SU-DHL-6 (cell line): ENCODE results near the gene AFF2.
A peak's percentile ranks its signal among the peaks of the same experiment; 100 is the strongest.

Experiments used
- H2AFZ ChIP-seq: fragments of 200-600 bp; sonication (generic); 2 replicates; pipeline ENCODE4 v1.6.1; 2014; ENCODE audit warnings: low read depth, mild to moderate bottlenecking, moderate library complexity, mixed read lengths, antibody characterized with exemption, low read length; ENCODE audit not compliant: severe bottlenecking
- H3F3A ChIP-seq: fragments of 200-600 bp; shearing (Covaris generic); 2 replicates; pipeline ENCODE4 v1.6.0; 2016; ENCODE audit warnings: antibody characterized with exemption, mild to moderate bottlenecking; ENCODE audit not compliant: insufficient read depth
- H3K27ac ChIP-seq: fragments of 200-600 bp; sonication (generic); 2 replicates; pipeline ENCODE4 v1.5.1; 2016; ENCODE audit warnings: low read depth, mild to moderate bottlenecking, low read length, moderate library complexity, mixed read lengths
- H3K27me3 ChIP-seq: fragments of 200-600 bp; sonication (generic), shearing (Covaris generic); 2 replicates; pipeline ENCODE4 v1.6.0; 2014; ENCODE audit warnings: mild to moderate bottlenecking, low read length
- H3K36me3 ChIP-seq: fragments of 200-600 bp; sonication (generic); 2 replicates; pipeline ENCODE4 v1.6.1; 2014; ENCODE audit warnings: mild to moderate bottlenecking, low read length, mixed read lengths
- H3K4me2 ChIP-seq: fragments of 300-600, 200-600 bp; shearing (Covaris generic), sonication (generic); 2 replicates; pipeline ENCODE4 v1.6.0; 2014; ENCODE audit warnings: low read length, low read depth, mild to moderate bottlenecking; ENCODE audit not compliant: poor library complexity, severe bottlenecking
- H3K4me3 ChIP-seq: fragments of 200-600 bp; sonication (generic); 2 replicates; pipeline ENCODE4 v1.5.1; 2014; ENCODE audit warnings: antibody characterized with exemption, low read length, mild to moderate bottlenecking, mixed read lengths; ENCODE audit not compliant: insufficient read depth, poor library complexity, severe bottlenecking
- H3K79me2 ChIP-seq: fragments of 200-600 bp; sonication (generic); 2 replicates; pipeline ENCODE4 v1.6.1; 2014; ENCODE audit warnings: mild to moderate bottlenecking, low read length, moderate library complexity; ENCODE audit not compliant: insufficient read depth
- H3K9ac ChIP-seq: fragments of 200-600 bp; sonication (generic); 2 replicates; pipeline ENCODE4 v1.7.0; 2014; ENCODE audit warnings: mild to moderate bottlenecking, low read length
- H3K9me2 ChIP-seq: fragments of 200-600 bp; sonication (generic); replicated peaks from 2 replicates; pipeline ENCODE4 v1.6.1; 2014; ENCODE audit warnings: low read length; ENCODE audit not compliant: insufficient read depth
- H3K9me3 ChIP-seq: fragments of 200-600 bp; sonication (generic); 2 replicates; pipeline ENCODE4 v1.6.1; 2014; ENCODE audit warnings: low read length, mixed read lengths; ENCODE audit not compliant: insufficient read depth
- H4K20me1 ChIP-seq: fragments of 200-600 bp; sonication (generic); 2 replicates; pipeline ENCODE4 v1.6.1; 2014; ENCODE audit warnings: low read depth, mild to moderate bottlenecking, antibody characterized with exemption, low read length, moderate library complexity, mixed read lengths
- EZH2phosphoT487 ChIP-seq: fragments of 200-600 bp; sonication (generic), shearing (Covaris generic); conservative IDR thresholded peaks from 2 replicates; pipeline ENCODE4 v1.6.1; 2018; ENCODE audit warnings: mild to moderate bottlenecking, antibody characterized with exemption, low read length, moderate library complexity, mixed read lengths
- TF ChIP-seq, protein P1 (sequence below): fragments of 200-600 bp; sonication (generic); IDR thresholded peaks from one replicate; pipeline ENCODE4 v1.5.1; 2017; ENCODE audit warnings: antibody characterized with exemption, mild to moderate bottlenecking, low read length, moderate library complexity; ENCODE audit not compliant: insufficient read depth, poor library complexity, severe bottlenecking

Gene AFF2

DNA sequence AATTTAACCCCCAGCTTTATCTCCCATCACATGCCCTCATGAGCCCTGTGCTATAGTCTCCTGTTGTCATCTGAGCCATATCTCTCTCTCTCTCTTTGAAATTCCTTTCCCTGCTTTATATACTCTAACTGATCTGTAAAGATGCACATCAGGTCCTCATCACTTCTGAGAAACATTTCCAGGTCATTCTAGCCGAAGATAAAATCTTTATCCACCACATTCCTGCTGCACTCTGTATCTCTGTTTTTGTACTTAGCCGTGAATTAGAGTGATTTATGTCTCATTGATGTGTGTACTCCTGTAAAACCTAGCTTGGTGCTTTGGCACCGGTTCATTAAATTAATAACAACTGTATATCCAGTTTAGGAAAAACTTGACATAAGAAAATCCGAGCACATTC lies 113.2 kb downstream of the AFF2 start:
- no peaks in the 10 kb centered on the region for H3K27me3 ChIP-seq
- H4K20me1 ChIP-seq: no peaks in the 10 kb centered on the region
- H3K4me3 ChIP-seq: no peak overlapping the region
- no peaks in the 10 kb centered on the region; the same call in 1 of the 2 replicates for H3K36me3 ChIP-seq
- H3K27ac ChIP-seq: peak overlapping the region; percentile 99; the same call in 1 of the 2 replicates
- H3K9me3 ChIP-seq: no peaks in the 10 kb centered on the region
- TF ChIP-seq EZH2phosphoT487: no peak
- TF ChIP-seq, protein P1, sequence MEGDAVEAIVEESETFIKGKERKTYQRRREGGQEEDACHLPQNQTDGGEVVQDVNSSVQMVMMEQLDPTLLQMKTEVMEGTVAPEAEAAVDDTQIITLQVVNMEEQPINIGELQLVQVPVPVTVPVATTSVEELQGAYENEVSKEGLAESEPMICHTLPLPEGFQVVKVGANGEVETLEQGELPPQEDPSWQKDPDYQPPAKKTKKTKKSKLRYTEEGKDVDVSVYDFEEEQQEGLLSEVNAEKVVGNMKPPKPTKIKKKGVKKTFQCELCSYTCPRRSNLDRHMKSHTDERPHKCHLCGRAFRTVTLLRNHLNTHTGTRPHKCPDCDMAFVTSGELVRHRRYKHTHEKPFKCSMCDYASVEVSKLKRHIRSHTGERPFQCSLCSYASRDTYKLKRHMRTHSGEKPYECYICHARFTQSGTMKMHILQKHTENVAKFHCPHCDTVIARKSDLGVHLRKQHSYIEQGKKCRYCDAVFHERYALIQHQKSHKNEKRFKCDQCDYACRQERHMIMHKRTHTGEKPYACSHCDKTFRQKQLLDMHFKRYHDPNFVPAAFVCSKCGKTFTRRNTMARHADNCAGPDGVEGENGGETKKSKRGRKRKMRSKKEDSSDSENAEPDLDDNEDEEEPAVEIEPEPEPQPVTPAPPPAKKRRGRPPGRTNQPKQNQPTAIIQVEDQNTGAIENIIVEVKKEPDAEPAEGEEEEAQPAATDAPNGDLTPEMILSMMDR: no peak
- peaks cover 83% of the 10 kb centered on the region for H3K79me2 ChIP-seq
- H3K4me2 ChIP-seq: no peak overlapping the region
- no peak overlapping the region for H3K9ac ChIP-seq
- peaks cover 18% of the 10 kb centered on the region; the same call in 1 of the 2 replicates for H3F3A ChIP-seq
- no peaks in the 10 kb centered on the region for H3K9me2 ChIP-seq
- no peak overlapping the region for H2AFZ ChIP-seq

DNA sequence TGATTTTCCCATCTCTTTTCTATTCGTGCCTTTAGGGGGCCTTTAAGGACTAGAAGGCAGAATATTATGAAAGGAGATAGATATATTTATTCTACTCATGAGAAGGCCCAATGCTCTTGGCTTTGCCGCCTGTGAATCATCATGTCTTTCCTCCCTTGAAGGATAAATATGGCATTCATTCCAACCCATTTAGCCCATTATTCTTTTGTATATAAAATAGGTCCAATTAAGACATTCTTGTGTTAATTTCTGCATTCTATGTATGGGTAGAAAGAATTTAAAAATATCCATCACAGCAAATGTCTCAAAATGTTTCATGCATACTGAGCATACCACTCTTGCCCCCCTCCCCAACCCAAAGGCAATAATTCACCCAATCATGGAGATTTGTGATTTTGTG lies 115.1 kb downstream of the AFF2 start:
- H3K79me2 ChIP-seq: peaks cover 89% of the 10 kb centered on the region
- no peak overlapping the region for H3K9ac ChIP-seq
- no peaks in the 10 kb centered on the region; the same call in 1 of the 2 replicates for H4K20me1 ChIP-seq
- no peak overlapping the region for H3K27ac ChIP-seq
- no peak overlapping the region for H2AFZ ChIP-seq
- no peak overlapping the region for H3K4me3 ChIP-seq
- H3K9me2 ChIP-seq: no peaks in the 10 kb centered on the region
- H3K36me3 ChIP-seq: no peaks in the 10 kb centered on the region; the same call in 1 of the 2 replicates
- TF ChIP-seq EZH2phosphoT487: no peak
- TF ChIP-seq, protein P1: no peak
- peaks cover under 1% of the 10 kb centered on the region; the same call in 1 of the 2 replicates for H3F3A ChIP-seq
- no peaks in the 10 kb centered on the region for H3K9me3 ChIP-seq
- H3K4me2 ChIP-seq: no peak overlapping the region
- no peaks in the 10 kb centered on the region for H3K27me3 ChIP-seq

DNA sequence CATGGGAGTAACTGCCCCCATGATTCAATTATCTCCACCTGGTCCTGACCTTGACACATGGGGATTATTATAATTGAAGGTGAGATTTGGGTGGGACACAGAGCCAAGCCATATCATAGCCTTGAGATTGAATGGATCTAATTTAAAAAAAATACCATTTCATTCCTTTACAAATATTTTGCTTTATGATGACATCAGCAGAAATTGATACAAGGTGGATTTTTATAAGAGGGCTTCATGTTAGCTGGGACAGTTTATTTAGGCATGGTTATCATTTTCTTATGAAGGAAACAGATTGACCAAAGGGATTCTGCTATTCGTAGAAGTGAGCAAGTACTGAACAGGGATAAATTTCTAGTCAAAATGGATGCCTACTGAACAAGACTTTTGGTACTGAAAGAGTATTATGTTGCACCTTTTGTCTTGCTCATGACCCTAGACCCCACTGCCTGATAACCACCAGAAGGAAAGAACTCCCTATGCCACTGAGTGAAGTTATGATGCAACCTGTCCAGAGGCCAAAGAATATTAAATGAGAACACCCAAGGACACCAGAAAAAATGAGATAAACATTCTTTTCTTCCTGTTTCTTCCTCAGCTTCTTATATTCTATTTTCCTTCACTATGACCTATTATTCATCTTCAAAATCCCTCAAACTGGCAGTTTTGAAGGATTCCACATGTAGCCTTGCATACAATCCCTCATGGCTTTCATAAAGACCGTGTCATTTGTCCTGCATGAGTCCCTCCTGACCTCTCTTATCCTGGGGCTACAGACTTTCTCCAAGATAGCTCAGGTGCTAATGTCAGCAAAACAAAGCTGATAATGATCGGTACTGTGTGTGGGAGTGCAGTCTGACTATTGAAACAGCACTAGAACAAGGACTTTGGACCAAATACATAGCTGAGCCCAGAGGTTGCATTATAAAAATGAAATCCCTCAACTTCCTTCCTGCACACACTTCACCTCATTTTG lies 118.3 kb downstream of the AFF2 start:
- H3K9ac ChIP-seq: no peak overlapping the region
- no peak overlapping the region for H3K4me3 ChIP-seq
- H3K9me2 ChIP-seq: no peaks in the 10 kb centered on the region
- peaks cover 86% of the 10 kb centered on the region for H3K79me2 ChIP-seq
- no peak overlapping the region for H2AFZ ChIP-seq
- H3K4me2 ChIP-seq: no peak overlapping the region
- no peaks in the 10 kb centered on the region for H3K27me3 ChIP-seq
- no peaks in the 10 kb centered on the region; the same call in 1 of the 2 replicates for H4K20me1 ChIP-seq
- no peaks in the 10 kb centered on the region for H3K9me3 ChIP-seq
- H3K36me3 ChIP-seq: no peaks in the 10 kb centered on the region; the same call in 1 of the 2 replicates
- TF ChIP-seq EZH2phosphoT487: no peak
- TF ChIP-seq, protein P1: no peak
- no peaks in the 10 kb centered on the region for H3F3A ChIP-seq
- H3K27ac ChIP-seq: no peak overlapping the region
